Liver (tissue), 9 donors: ENCODE measurements around the gene SCYGR8. TPM values are rescaled to one million over a fixed set of nuclear protein-coding genes. Genes with fewer than 3 reads are reported as not detected.

Source experiments
- DNase-seq: peaks from one replicate; pipeline ENCODE4 v3.0.0-alpha.2; 2017; ENCODE audit warnings: low spot score
- H3K27ac ChIP-seq, 2 donors: one replicate each; pipeline ENCODE4 v1.7.0; 2013; ENCODE audit warnings: inconsistent platforms in 2 of 2, low read length in 2 of 2, control low read depth in 1 of 2, low read depth in 1 of 2, mild to moderate bottlenecking in 1 of 2
- H3K27me3 ChIP-seq, 4 donors: one replicate each; pipeline versions ENCODE4 v1.6.1 to v1.7.0; 2013; ENCODE audit warnings: low read length in 3 of 4, inconsistent platforms in 1 of 4, mild to moderate bottlenecking in 1 of 4, moderate library complexity in 1 of 4; ENCODE audit not compliant: control insufficient read depth in 4 of 4, insufficient read depth in 4 of 4
- H3K36me3 ChIP-seq, 4 donors: one replicate each; pipeline versions ENCODE4 v1.6.1 to v1.7.0; 2013; ENCODE audit warnings: low read length in 3 of 4, mild to moderate bottlenecking in 3 of 4, low read depth in 1 of 4, moderate library complexity in 1 of 4; ENCODE audit not compliant: control insufficient read depth in 4 of 4, insufficient read depth in 3 of 4
- H3K4me1 ChIP-seq, 4 donors: one replicate each; pipeline versions ENCODE4 v1.6.1 to v1.7.0; 2013; ENCODE audit warnings: low read length in 3 of 4, mild to moderate bottlenecking in 3 of 4, moderate library complexity in 1 of 4; ENCODE audit not compliant: control insufficient read depth in 4 of 4, insufficient read depth in 4 of 4
- H3K4me3 ChIP-seq, 3 donors: one replicate each; pipeline versions ENCODE4 v1.6.1 to v1.7.0; 2013; ENCODE audit warnings: low read length in 3 of 3, control low read depth in 1 of 3, low read depth in 1 of 3, mild to moderate bottlenecking in 1 of 3
- H3K9ac ChIP-seq, 2 donors: one replicate each; pipeline ENCODE4 v1.7.0; 2013; ENCODE audit warnings: low read length in 2 of 2, mild to moderate bottlenecking in 2 of 2, moderate library complexity in 2 of 2, control low read depth in 1 of 2, low read depth in 1 of 2
- H3K9me3 ChIP-seq, 4 donors: one replicate each; pipeline versions ENCODE4 v1.6.1 to v1.7.0; 2013; ENCODE audit warnings: low read length in 3 of 4; ENCODE audit not compliant: control insufficient read depth in 4 of 4
- EGR1 ChIP-seq, 2 donors: IDR thresholded peaks; 2 replicates each; pipeline ENCODE4 v1.6.1; 2016 to 2018; ENCODE audit warnings: antibody characterized with exemption in 2 of 2, low read depth in 2 of 2
- FOXA1 ChIP-seq: IDR thresholded peaks from 2 replicates; pipeline ENCODE4 v1.6.1; 2016; ENCODE audit warnings: antibody characterized with exemption
- FOXA2 ChIP-seq: IDR thresholded peaks from 2 replicates; pipeline ENCODE4 v1.6.1; 2016; ENCODE audit warnings: antibody characterized with exemption
- GABPA ChIP-seq, 2 donors: IDR thresholded peaks in 1 of 2; conservative IDR thresholded peaks in 1 of 2; 2 replicates each; pipeline ENCODE4 v1.6.1; 2016; ENCODE audit warnings: antibody characterized with exemption in 2 of 2, mild to moderate bottlenecking in 1 of 2, moderate library complexity in 1 of 2
- HNF4A ChIP-seq, 2 donors: conservative IDR thresholded peaks; 2 replicates each; pipeline ENCODE4 v1.6.1; 2016; ENCODE audit warnings: antibody characterized with exemption in 2 of 2, mild to moderate bottlenecking in 2 of 2
- HNF4G ChIP-seq: IDR thresholded peaks from 2 replicates; pipeline ENCODE4 v1.6.1; 2016; ENCODE audit warnings: antibody characterized with exemption
- JUND ChIP-seq, 2 donors: IDR thresholded peaks; 2 replicates each; pipeline ENCODE4 v1.6.1; 2016; ENCODE audit warnings: antibody characterized with exemption in 2 of 2
- NR2F2 ChIP-seq: IDR thresholded peaks from 2 replicates; pipeline ENCODE4 v1.6.1; 2016; ENCODE audit warnings: antibody characterized with exemption
- RAD21 ChIP-seq, 2 donors: IDR thresholded peaks; 2 replicates each; pipeline ENCODE4 v1.6.1; 2016; ENCODE audit warnings: antibody characterized with exemption in 2 of 2, mild to moderate bottlenecking in 2 of 2
- RXRA ChIP-seq, 2 donors: IDR thresholded peaks; 2 replicates each; pipeline ENCODE4 v1.6.1; 2017 to 2018; ENCODE audit warnings: antibody characterized with exemption in 2 of 2, mild to moderate bottlenecking in 1 of 2
- SP1 ChIP-seq: IDR thresholded peaks from 2 replicates; pipeline ENCODE4 v1.6.1; 2018; ENCODE audit warnings: antibody characterized with exemption, mild to moderate bottlenecking
- TAF1 ChIP-seq: conservative IDR thresholded peaks from 2 replicates; pipeline ENCODE4 v1.6.1; 2016; ENCODE audit warnings: antibody characterized with exemption, mild to moderate bottlenecking
- YY1 ChIP-seq: IDR thresholded peaks from 2 replicates; pipeline ENCODE4 v1.6.1; 2016; ENCODE audit warnings: antibody characterized with exemption, mild to moderate bottlenecking
- WGBS: extraction: QIAGEN DNeasy Blood & Tissue Kit; methylation state at CpG from one replicate; pipeline ENCODE4 v1.1.7; 2013; 5-methylcytosine and 5-hydroxymethylcytosine counted together
- polyA plus RNA-seq, 2 donors: library from polyadenylated mRNA; stranded (reverse) in 1 of 2; unstranded in 1 of 2; fragments of 200-250 nt in 1 of 2; fragments of >200 nt in 1 of 2; fragmentation: Nextera tagmentation in 1 of 2; extraction: Ambion mirVana in 1 of 2; gene quantifications; one replicate each; pipeline versions ENCODE4 v1.2.1 to v1.2.3, GENCODE V29; 2013 to 2015
- total RNA-seq, 2 donors: library from RNA; depleted of rRNA; stranded (reverse); fragments of >200 nt; gene quantifications; one replicate each; pipeline ENCODE4 v1.2.3, GENCODE V29; 2014
- TF ChIP-seq, protein P1 (sequence below): fragments of 150-350 bp; IDR thresholded peaks from 2 replicates; pipeline ENCODE4 v1.5.1; 2017; ENCODE audit warnings: improper control_type of control experiment, low read depth, low read length; ENCODE audit not compliant: missing input control
- TF ChIP-seq, protein P2 (sequence below): IDR thresholded peaks from 2 replicates; pipeline ENCODE4 v1.6.1; 2016; ENCODE audit warnings: antibody characterized with exemption, mild to moderate bottlenecking
- TF ChIP-seq, protein P3 (sequence below): IDR thresholded peaks from 2 replicates; pipeline ENCODE4 v1.6.1; 2016; ENCODE audit warnings: antibody characterized with exemption
- TF ChIP-seq, protein P4 (sequence below): IDR thresholded peaks from 2 replicates; pipeline ENCODE4 v1.6.1; 2016; ENCODE audit warnings: antibody characterized with exemption
- TF ChIP-seq, protein P5 (sequence below): IDR thresholded peaks from 2 replicates; pipeline ENCODE4 v1.6.1; 2016; ENCODE audit warnings: antibody characterized with exemption
- donor health status: healthy.
- donor health status: healthy.
- donor health status: healthy.
- donor health status: healthy.
- donor health status: healthy.

Gene SCYGR8
- total and polyA plus RNA-seq, 4 donors, result not detected

DNA sequence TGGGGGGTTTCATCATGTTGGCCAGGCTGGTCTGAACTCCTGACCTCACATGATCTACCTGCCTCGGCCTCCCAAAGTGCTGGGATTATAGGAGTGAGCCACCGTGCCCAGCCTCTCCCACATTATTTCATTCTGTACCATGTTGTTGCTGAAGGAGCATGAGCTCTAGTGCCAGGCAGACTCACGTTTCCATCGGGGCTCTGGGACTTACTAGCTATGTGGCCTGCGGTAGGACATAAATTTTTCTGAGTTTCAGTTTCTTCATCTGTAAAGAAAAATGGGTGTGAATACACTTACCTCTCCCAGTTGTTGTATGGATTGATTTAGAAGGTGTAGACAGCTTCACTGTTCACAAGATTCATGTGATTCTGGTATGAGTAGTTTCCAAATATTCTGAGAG lies 37.1 kb downstream of the SCYGR8 start:
- Histone ChIP-seq H3K4me3 (no peak overlapping the region), H3K27ac (no peak overlapping the region), H3K27me3 (no peaks in the 10 kb centered on the region), H3K9me3 (no peaks in the 10 kb centered on the region), H3K36me3 (no peaks in the 10 kb centered on the region), H3K9ac (no peak overlapping the region), H3K4me1 (no peaks in the 10 kb centered on the region)
- no peak for DNase-seq
- no peak for TF ChIP-seq TAF1
- TF ChIP-seq, protein P1, sequence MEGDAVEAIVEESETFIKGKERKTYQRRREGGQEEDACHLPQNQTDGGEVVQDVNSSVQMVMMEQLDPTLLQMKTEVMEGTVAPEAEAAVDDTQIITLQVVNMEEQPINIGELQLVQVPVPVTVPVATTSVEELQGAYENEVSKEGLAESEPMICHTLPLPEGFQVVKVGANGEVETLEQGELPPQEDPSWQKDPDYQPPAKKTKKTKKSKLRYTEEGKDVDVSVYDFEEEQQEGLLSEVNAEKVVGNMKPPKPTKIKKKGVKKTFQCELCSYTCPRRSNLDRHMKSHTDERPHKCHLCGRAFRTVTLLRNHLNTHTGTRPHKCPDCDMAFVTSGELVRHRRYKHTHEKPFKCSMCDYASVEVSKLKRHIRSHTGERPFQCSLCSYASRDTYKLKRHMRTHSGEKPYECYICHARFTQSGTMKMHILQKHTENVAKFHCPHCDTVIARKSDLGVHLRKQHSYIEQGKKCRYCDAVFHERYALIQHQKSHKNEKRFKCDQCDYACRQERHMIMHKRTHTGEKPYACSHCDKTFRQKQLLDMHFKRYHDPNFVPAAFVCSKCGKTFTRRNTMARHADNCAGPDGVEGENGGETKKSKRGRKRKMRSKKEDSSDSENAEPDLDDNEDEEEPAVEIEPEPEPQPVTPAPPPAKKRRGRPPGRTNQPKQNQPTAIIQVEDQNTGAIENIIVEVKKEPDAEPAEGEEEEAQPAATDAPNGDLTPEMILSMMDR, result no peak
- TF ChIP-seq RAD21 (IDR thresholded peaks at IDR 0.05), result no peak
- TF ChIP-seq RXRA (IDR thresholded peaks at IDR 0.05), result no peak
- no peak for TF ChIP-seq FOXA2
- no peak for TF ChIP-seq HNF4G
- no peak for TF ChIP-seq JUND (IDR thresholded peaks at IDR 0.05)
- TF ChIP-seq, protein P2, sequence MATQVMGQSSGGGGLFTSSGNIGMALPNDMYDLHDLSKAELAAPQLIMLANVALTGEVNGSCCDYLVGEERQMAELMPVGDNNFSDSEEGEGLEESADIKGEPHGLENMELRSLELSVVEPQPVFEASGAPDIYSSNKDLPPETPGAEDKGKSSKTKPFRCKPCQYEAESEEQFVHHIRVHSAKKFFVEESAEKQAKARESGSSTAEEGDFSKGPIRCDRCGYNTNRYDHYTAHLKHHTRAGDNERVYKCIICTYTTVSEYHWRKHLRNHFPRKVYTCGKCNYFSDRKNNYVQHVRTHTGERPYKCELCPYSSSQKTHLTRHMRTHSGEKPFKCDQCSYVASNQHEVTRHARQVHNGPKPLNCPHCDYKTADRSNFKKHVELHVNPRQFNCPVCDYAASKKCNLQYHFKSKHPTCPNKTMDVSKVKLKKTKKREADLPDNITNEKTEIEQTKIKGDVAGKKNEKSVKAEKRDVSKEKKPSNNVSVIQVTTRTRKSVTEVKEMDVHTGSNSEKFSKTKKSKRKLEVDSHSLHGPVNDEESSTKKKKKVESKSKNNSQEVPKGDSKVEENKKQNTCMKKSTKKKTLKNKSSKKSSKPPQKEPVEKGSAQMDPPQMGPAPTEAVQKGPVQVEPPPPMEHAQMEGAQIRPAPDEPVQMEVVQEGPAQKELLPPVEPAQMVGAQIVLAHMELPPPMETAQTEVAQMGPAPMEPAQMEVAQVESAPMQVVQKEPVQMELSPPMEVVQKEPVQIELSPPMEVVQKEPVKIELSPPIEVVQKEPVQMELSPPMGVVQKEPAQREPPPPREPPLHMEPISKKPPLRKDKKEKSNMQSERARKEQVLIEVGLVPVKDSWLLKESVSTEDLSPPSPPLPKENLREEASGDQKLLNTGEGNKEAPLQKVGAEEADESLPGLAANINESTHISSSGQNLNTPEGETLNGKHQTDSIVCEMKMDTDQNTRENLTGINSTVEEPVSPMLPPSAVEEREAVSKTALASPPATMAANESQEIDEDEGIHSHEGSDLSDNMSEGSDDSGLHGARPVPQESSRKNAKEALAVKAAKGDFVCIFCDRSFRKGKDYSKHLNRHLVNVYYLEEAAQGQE, result no peak
- TF ChIP-seq SP1, result no peak
- no peak for TF ChIP-seq EGR1 (IDR thresholded peaks at IDR 0.05; ENCODE audit: low read depth in 2 of 2)
- TF ChIP-seq, protein P3, sequence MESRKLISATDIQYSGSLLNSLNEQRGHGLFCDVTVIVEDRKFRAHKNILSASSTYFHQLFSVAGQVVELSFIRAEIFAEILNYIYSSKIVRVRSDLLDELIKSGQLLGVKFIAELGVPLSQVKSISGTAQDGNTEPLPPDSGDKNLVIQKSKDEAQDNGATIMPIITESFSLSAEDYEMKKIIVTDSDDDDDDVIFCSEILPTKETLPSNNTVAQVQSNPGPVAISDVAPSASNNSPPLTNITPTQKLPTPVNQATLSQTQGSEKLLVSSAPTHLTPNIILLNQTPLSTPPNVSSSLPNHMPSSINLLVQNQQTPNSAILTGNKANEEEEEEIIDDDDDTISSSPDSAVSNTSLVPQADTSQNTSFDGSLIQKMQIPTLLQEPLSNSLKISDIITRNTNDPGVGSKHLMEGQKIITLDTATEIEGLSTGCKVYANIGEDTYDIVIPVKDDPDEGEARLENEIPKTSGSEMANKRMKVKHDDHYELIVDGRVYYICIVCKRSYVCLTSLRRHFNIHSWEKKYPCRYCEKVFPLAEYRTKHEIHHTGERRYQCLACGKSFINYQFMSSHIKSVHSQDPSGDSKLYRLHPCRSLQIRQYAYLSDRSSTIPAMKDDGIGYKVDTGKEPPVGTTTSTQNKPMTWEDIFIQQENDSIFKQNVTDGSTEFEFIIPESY, result no peak
- TF ChIP-seq GABPA (IDR thresholded peaks at IDR 0.05 in 1 of 2, conservative IDR thresholded peaks at IDR 0.05 in 1 of 2), result no peak
- TF ChIP-seq, protein P4, sequence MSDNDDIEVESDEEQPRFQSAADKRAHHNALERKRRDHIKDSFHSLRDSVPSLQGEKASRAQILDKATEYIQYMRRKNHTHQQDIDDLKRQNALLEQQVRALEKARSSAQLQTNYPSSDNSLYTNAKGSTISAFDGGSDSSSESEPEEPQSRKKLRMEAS, result no peak
- no peak for TF ChIP-seq FOXA1
- TF ChIP-seq NR2F2, result no peak
- no peak for TF ChIP-seq HNF4A (conservative IDR thresholded peaks at IDR 0.05)
- TF ChIP-seq, protein P5, sequence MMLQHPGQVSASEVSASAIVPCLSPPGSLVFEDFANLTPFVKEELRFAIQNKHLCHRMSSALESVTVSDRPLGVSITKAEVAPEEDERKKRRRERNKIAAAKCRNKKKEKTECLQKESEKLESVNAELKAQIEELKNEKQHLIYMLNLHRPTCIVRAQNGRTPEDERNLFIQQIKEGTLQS, result no peak
- TF ChIP-seq YY1, result no peak
- 87% methylated on average over 5 of the region's 5 CpGs for WGBS
